Right renal pelvis (tissue), 4 donors: ENCODE data around the gene MAP4K1. TPM values are rescaled to one million over a fixed set of nuclear protein-coding genes. Genes with fewer than 3 reads are reported as not detected.

ENCODE experiments used
- DNase-seq, 4 donors: peaks; one replicate each; pipeline ENCODE4 v3.0.0-alpha.2; 2013; ENCODE audit warnings: low read depth in 4 of 4, low spot score in 3 of 4, missing footprints in 1 of 4
- polyA plus RNA-seq, 4 donors: library from polyadenylated mRNA; unstranded; fragments of 120-200 nt; gene quantifications; one replicate each; pipeline ENCODE4 v1.2.1, GENCODE V29; 2013; ENCODE audit not compliant: insufficient read length in 4 of 4

The MAP4K1 gene
- 1 to 10 TPM; 2.5 to 4.1 (median 3.5) TPM for polyA plus RNA-seq

- no peak for DNase-seq
These were observed at the start of gene MAP4K1 for GRCh38 chr19:38617764-38618589. Gene MAP4K1 (minus strand): TSS chr19:38617953. CDS start chr19:38617895, 58 bp downstream.

DNA sequence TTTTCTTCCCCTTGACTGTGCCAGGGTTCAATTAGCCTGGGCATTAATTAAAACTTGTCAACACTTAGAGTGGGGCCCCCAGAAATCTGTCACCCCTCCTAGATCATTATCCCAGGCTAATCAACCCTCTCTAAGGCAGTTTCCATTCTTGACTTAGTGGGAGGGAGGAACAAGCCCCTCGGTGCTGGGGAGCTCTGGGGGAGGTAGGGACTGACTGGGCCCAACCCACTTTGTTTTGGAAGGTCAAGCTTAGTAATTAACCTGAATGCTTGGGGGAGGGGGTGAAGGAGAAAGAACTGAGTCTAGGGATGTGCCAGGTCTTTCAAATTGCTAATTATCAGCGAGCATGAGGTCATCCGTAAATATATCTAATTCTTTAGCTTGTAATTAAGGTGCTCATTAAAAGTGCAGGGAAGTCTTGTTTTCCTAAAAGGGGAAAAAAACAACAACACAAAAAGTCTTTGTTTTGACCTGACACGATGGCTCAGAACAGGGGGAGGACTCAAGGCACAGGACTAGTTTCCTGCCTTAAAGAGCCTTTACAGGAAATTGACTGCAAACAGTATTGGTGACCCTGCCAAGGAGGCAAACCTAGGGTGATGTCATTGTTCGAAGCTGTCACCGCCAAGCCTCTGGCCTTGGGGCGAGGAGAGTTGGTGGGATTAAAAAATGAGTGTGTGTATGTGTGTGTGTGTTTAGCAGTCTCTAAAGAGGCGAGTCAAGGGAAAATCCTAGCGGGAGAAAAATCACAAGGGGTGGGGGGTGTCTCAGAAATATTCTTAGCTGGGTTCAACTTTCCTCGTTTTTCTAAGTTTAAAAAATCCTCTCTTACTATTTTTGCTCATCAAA is 49.1 kb upstream of the MAP4K1 start:
- DNase-seq: no peak

- DNase-seq: peak in 1 of 4 donors; percentile 87
These were observed 48.4 kb upstream of the MAP4K1 start for GRCh38 chr19:38665950-38666662.

DNA sequence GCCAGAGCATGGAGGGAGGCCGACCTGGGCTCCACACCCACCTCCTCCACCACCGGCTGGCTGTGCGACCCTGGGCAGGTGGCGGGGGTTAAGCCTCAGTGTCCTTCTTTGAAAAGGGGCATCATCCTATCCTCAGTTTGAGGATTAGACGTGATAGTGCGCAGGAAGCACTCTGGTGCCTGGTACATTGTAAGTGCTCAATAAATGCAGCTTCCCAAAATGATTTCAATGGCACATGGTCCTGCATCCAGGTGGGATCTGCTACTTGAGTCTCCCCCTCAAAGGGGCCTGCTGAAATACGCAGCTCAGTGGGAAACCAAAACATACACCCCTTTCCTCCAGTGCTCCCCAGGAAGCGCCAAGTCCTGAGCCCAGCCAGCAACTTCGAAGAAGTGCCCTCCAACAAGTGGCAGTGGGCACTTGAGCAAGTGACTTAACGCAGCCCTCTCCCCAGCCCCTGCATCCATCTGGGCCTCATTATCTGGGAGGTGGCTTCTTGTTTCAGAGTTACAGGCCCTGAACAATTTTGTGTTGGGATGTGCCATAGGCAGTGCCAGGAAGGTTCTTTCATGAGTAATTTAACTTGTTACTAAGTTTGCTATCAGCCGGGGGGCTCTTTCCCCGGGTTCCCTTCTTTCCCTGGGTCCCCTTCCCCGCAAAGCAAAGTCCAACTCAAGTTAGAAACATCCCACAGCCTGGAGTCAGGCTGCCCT is 47.6 kb upstream of the MAP4K1 start:
- no peak for DNase-seq

GRCh38 chr19:38664503-38665211 is 46.9 kb upstream of the MAP4K1 start:
- no peak for DNase-seq

- DNase-seq: no peak
These were observed 46.3 kb upstream of the MAP4K1 start for GRCh38 chr19:38663957-38664502.

GRCh38 chr19:38663156-38663651 is 45.5 kb upstream of the MAP4K1 start:
- no peak for DNase-seq

DNA sequence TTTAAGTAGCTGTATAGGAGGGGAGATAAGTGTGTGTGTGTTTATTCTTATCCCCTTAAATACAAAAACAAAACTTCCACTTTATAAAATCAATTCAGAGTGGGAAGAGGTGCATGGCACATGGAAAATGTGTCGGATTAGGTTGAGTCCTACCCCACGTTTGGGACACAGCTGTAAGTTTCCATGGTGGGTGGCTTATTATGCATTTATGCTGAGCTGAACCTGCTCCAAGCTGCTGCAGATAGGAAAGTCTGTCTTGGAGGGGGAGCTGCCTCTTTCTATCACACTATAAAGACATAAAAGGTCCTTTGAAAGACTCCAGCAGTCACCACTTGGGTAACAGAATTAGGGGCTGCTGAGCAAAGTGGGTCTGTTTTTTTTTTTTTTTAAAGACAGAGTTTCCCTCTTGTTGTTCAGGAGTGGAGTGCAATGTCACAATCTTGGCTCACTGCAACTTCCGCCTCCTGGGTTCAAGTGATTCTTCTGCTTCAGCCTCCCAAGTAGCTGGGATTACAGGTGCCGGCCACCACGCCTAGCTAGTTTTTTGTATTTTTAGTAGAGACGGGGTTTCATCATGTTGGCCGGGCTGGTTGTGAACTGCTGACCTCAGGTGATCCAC is 44.9 kb upstream of the MAP4K1 start:
- DNase-seq: no peak

DNA sequence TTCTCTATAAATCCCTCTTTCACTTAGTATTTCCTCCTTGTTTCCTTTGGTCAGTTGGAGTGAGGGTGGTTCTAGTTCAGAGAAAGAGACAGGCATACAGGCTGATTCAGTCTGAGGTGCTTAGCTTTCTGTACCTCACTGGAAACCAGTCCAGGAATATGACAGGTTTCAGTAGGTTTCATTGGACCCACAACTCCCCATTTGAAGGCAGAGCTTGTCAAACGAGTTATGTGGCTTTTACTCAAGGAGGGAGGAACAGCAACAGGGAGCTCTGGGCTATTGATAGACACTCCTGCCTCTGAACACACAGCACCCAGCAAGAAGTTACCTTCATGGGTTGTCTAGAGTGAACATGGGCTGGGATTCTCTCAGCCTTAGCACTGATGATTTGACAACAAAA is 44.2 kb upstream of the MAP4K1 start:
- no peak for DNase-seq

- no peak for DNase-seq
These were observed 43.4 kb upstream of the MAP4K1 start for GRCh38 chr19:38661136-38661535.

GRCh38 chr19:38660724-38661123 is 43.0 kb upstream of the MAP4K1 start:
- DNase-seq: no peak

DNA sequence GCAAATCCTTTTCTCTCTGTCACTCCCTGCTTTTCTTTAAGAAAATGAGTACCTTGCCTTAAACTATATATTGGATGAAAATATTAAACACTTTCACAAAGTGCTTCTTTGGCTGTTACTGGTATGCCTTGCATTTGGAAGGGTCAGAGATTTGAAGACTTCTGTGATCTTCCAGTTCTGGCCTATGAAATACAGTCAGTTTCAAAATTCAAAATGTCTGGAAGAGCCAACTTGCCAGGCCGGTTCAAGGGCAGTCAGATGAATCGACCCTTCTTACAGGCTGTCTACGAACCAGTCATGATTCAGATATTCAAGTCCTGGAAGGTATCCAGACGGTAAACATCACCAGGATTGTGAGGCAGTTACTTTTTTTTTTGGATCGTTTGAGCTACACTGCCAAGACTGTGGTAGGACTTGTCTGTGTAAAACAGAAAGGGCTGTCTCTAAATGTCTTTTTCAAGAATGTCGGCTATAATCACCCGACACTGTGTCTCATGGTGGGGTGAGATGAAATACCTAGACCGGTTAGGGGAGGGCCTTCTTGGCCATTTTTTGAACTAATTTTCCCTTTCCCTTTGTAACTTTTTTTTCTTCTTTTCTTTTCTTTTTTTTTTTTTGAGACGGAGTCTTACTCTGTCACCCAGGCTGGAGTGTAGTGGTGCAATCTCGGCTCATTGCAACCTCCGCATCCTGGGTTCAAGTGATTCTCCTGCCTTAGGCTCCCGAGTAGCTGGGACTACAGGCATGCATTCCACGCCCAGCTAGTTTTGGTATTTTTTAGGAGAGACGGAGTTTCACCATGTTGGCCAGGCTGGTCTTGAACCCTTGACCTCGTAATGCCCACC is 40.9 kb upstream of the MAP4K1 start:
- no peak for DNase-seq

GRCh38 chr19:38657633-38658222 is 40.0 kb upstream of the MAP4K1 start:
- DNase-seq: no peak

DNA sequence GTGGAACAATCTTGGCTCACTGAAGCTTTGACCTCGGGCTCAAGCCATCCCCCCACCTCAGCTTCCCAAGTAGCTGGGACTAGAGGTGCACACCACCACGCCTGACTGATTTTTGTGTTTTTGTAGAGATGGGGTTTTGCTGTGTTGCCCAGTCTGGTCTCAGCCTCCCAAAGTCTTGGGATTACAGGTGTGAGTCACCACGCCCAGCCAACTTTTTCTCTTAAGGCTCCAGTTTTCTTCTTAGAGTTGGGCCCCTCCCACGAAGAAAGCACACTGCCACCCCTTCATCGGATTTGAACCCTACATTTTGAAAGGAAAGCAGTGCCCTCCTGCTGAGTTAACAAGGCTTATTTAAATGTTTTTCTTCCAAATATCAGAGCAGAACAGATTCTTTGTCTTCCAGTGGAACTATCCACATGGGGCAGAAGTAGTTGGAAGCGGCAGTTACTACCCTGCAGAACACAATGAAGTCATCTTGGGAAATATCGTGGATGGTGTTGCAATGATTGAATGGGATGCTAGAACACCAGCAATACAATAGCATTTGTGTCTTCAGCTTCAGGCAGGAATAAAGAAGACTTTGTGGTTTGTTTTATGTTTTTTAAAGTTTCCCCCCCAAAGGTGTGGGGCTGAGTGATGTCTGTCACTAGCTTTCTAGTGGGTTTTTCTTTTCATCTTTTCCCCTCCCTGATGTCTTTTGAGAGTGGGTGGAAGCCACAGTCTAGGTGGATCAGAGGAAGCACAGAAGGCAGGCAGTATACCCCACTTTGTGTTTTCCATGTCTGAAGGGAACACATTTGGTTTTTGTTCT is 38.6 kb upstream of the MAP4K1 start:
- no peak for DNase-seq

DNA sequence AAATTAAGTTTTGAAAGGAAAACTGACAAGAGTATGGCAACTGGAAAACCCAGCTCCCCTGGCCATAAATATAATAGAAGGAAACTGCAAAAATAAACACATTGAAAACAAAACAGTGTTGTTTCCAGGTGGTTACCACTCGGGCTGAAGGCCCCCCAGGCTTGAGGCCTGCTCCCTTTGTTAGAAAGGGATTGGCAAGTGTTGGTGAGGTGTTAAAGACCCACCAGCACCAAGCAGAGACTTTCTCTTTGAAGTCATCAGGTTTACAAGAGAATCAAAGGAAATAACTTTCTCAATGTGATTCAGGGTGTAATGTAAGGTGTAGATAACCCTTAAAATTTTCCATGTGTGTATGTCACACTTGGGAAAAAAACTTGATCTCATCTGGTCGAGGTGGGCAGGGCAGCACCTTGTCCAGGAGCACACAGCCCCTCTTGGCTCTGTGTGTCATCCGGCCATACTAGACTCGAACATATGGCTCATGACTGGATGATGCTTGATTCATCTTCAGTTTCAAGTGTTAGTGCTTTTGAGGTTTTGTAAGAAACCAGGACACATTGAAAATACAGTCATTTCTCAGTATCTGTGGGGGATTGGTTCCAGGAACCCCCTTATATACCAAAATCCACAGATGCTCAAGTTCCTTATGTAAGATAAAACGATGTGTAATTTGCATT is 37.5 kb upstream of the MAP4K1 start:
- no peak for DNase-seq

DNA sequence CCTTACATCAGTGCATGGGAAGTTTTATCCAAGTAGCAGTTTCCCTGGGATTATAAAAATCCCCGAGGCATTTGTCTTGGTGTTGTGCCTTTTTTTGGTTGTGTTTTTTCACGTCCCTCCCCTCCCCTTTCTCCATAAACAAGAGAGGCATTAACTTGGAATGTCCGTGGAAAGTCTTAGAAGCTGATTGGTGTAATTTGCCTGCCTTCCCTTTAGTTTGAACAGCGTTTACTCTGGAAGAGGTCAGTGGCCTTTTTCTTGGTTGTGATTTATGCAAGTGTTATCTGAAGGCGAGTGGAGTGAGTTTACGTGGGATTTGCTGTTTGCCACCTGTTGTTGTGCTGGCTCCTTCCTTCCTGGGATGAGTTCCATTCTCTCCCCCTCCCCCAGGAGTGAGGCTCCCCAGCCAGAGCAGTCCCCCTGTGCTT is 36.9 kb upstream of the MAP4K1 start:
- no peak for DNase-seq
